Stimulated activated CD8-positive, alpha-beta memory T cell treated with anti-CD3 and anti-CD28 coated beads, Interleukin-12 subunit alpha, Interleukin-12 subunit beta, amount 100 ng/mL, for 24 hours (primary cell): ENCODE data around the gene STK17A.

Source experiments
- DNase-seq: peaks from one replicate; pipeline ENCODE4 v3.0.0-alpha.2; 2020; ENCODE audit errors: extremely low read depth

Gene STK17A

DNA sequence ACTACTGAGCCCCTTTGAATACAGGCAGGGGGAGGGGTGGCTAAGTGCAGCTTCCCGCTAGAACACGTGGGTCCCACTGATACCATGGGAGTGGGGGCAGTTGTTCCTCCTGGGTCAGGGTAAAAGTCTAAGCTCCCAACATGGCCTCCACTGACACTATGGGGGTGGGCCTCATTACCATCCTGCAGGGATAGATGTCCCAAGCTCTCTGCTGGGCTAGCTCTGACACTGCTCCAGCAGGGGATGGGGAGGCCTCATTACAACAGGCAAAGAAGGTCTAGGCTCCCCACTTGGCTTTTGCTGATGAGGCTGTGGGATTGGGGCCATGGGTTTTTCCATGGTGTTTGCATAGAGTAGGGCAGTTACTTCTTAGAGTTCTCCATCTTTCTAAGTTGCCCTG lies 51.5 kb downstream of the STK17A start:
- DNase-seq: no peak

DNA sequence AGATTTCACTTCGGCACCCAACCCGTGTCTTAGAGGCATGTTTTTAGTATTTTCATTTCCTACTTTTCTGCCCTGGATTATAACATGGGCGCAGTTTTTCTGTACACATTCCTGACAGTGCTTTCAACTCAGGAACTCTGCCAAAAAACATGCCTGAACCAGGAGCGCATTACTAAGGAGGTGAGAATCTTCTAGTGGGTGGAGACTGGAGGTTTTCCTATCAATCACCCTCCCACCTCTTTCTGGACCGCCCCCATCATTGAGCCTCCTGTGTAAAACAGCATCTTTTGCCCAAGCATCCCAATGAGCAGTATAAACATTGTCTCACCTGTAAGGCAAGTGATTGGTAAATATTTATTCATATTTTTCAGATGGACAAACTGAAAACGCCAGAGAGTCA lies 53.2 kb downstream of the STK17A start:
- no peak for DNase-seq

DNA sequence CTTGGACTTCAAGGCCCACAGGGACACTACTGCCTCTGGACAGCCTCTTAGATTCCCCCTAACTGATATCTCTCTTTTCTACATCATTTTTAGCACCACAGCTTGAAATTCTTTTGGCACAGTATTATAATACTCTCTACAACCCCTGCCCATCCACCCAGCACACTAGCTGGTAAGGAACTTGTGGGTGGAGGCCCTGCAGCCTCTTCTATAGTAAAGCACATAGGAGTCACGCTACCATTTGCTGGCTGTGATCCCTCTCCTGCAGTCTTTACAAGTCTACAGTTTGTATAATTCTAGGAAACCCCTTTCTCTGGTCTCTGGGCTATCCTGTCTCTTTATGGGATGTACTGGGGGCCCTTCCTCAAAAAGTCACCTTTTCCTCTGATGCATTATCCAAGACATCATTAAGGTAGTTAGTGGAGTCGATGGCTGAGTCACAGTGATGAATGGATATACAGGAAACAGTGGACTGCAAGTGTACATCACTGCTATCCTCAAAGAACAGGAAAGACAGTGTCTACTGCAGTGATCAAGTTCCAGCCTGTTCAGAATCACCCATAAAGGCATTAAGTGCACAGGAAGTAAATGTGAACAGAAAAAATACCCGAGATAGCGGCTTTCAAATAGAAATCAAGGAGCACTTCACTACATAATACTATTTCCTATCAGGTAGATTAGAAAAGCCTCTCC lies 54.4 kb downstream of the STK17A start:
- DNase-seq: no peak

DNA sequence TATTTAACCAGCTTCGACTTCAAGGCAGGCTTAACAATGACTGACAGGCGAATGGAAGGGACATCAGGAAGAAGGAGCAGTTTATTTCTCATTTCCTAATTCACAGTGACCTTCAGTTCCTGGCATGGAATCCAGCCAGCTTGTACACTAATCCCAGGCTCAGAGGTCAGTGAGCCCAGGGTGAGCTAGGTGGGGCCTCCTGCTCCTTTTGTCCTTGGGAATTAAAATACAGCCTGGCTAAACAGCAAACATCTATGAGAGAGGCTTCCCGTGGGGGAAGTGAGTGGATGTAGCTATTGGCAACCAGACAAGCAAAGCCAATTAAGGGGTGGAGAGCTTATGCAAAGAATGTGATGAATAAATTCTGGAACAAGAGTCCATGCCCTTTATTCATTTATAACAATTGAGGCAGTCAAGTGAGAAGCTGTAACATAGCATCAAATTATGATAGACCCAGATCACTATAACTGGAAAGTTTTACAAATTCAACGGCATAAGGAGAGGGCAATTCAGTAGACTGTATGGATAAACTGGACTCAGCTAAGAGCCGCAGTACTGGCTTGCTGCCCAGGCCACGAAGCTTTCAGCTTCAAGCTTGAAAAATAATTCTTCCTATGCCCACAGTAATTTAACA lies 57.1 kb downstream of the STK17A start:
- DNase-seq: no peak

DNA sequence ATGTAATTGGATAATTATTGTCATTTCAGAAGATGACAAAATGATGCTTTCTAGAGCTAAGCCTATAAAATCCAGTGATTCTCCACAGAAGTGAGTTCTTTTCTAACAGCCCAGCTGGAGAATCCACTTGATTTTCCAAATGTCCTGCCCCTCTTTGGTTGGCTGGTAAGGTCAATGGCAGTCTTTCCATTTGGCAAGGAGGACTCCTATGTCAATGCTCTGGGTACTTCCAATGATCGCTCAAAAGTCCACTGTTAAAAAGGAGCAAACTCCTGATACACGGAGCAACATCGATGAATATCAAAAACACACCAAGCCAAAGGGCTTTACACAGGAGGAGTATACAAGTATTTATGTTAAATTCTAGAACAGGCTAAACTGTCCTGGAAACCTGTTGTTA lies 57.8 kb downstream of the STK17A start:
- DNase-seq: no peak

DNA sequence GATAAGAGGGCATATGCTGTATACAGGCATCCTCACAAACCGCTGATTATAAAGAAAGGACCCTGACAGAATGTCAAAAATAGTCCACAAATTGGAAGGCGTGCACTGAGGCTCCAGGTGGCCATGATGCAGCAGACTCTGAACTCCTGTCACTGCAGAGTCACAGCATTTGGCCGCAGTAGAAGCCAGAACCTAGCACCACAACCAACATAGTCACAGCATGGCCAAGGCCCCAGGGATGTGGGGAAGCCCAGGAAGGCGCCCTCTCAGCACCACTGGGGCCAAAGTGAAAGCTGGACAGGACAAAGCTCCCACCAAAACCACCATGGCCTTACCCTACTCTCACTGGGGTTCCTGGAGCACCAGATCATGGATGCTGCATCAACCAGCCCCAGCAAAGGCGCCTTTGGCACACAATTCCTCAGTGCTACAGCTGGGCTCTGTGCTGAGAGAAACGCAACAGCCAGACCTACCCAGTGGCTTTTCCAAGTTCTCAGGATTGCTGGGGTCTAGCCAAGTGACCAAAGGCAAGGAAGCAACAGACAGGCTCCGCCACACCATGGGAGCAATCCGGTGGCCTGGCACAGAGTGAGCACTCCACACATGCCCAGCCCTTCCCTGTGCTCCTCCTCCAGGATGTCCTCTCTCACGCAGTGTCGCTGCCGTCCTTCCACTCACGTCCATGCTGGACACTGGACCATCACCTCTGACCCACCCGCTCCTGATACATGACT lies 60.2 kb downstream of the STK17A start:
- DNase-seq: no peak

DNA sequence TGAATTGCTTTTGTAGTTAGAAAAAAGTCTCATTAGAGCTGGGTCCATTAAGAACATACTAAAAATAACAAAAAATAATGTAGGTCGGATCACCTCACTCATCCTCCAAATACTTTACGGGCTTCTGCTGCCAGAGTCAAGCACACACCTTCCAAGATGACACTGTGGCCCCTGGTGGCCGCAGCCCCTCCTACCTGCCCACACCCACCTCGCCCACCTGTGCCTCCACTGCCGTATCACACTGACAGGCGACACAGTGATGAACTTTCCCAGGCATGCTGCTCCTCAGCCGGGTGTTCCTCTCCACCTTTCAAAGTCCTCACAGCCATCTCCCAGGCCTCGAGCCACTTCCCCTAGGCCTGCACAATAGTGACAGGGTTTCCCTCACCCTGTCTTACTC lies 60.9 kb downstream of the STK17A start:
- DNase-seq: no peak

DNA sequence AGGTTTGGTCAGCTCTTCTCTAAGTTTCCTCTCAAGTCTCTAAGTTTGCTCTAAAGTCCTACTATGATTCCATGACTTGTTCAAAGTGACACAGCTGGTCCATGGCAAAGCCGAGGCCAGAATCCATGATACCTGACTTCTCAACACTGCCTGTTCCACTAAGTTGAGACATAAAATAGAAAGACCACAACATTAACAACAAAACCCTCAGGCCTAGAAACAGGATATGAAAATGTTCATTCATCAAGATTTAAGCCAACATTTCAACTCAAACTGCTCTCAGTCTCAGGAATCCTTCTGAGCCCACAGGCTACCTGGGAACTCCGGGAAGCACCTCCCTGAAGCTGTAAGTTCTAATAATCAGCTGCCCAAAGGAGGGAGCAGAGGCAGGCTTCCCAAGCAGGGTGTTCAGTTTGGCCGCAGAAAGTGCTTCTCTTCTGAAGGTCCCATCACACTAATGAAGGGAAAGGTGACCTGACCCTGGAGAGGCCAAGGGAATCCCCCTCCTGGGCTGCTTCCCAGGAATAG lies 62.9 kb downstream of the STK17A start:
- no peak for DNase-seq

DNA sequence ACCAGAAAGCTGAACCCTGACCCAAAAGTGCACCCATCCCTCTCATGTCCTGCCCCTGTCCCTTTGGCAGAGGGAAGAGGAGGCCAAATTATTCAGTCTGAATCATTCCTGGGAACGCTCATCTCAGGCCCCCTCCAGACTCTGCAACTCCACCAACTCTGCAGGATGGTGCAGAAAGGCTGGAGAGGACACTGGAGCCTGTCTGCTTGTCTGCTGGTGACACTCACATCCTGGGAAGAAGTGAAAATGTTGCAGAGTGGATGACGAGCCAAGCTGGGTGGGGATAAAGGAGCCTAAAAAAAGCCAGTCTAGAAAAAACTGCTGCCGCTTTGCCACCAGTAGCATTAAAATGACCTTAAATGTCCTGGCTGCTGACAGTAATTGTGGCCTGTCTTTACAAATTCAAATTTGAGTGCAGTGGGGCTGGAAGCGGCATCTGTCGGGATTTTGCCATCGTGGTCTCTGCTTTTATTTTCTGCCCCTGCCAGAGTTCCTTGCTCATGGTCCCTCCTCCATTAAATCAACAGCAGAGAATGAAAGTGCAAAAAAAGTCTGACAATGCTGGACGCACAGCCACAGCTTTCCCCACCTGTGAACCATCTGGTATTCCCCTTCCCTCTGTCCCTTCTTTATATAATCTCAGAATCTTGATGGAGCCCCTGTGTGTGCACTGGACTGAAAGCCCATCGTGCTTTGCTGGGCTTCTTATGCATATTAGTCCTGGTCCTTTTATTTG lies 63.9 kb downstream of the STK17A start:
- DNase-seq: no peak

DNA sequence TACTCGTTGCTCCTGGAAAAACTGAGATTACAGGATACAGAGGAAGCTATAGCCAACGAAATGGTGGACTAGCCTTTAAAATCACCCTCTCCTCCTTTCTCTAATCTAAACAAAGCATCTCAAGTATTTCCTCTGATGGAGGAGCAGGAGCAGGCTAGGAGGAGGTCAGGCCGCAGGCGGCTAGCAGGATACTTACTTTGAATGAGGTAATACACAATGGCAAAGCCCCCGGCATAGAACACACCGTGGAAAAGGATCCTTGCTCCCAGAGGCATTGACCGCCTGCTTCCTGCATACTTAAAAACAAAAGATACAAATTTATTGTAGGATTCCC lies 64.4 kb downstream of the STK17A start:
- no peak for DNase-seq

DNA sequence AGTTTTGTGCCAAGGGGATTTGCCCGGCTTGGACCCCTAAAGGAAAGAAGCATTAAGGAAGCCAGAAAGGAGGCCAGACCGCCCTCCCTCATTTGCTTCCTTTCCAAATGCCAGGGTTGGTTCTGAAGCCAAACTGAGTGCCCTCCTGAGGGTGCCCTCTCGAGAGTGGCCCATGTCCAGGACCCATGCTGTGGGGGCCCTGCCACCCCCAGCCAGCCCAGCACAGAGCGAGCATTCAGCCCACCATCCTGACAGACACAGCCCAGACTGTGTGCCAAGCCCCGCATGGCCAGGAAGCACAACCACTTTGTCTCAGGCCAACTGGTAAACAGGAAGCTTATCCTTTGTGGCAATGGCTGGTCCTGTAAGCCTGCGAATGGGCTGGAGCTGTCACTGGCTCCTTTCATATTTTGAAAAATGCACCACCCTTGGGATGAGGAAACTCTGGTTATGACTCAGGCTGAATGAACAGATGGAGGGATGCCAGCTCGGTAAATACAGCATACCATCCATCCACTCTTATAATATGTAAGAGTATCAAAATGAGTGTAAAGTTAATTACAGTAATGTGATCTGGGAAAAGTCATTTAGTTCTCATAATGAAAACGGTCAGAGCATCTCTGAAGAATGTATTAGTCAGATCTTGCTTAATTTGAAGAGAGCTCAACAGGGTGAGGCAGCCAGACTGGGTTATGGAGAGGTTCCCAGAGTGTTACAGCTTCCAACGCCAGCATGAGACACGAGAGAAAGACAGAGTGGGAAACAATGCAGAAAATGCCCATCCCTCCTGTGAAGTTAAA lies 65.0 kb downstream of the STK17A start:
- no peak for DNase-seq

DNA sequence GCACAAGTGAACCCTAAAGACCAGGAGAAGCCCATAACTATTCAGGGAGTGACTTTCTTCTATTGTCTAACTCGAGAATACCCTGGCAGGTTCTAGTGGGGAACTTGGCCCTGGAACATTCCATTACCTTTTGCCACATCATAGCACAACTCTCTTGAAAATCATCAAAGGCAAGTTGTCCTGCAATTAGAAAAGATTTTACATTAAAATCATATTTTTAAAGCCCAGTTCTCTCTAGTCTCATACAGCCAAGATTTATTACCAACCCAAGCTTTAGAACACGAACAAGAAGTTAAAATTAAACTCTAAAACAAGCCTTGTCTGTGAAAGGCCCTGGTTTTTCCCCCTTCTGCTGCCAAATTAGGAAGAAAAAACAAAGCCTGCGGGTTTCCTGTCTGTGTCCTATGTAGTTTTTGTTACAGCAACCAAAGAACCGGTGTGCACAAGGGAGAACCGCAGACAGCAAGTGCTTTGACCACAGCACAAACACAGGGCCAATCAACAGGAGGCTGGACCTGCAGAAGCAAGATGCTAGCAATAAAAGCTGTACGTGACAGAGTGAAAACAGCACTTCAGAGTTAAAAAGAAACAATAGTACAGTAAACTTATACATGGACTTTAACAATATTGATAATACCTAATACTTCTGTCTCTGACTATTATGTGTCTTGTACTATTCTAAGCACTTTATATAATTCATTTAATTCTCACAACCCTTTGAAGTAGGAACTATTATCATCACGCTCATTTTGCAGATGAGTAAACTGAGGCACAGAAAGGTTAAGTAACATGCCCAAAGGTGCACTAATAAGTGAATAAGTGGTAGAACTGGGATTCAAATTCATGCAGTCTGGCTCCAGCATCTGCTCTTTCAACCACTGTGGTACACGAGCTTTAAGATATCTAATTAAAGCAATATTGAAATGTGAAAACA lies 65.8 kb downstream of the STK17A start:
- DNase-seq: no peak

DNA sequence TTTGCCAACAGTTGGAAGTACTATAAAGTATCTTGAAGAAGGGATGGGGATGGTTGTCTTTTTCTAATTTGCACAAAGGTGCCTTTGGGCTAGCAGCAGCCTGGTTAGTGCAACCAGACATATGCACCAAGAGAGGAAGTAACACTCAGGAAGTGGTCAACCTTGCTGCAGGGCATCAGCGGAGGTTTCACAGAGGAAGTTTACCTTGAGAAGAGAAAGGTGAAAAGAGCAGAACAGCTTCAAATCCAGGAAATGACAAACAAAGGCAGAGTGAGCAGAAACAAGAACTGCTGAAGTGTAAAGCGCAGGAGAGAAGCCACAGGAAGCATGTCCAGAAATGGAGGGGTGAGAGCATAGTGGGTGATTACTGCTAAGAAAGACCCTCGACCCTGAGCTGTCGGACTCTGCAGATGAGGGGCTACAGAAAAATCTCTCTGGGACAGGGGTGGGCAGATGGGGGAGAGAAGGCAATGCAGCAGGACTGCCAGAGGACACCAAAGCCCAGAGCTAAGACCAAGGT lies 66.9 kb downstream of the STK17A start:
- DNase-seq: no peak

DNA sequence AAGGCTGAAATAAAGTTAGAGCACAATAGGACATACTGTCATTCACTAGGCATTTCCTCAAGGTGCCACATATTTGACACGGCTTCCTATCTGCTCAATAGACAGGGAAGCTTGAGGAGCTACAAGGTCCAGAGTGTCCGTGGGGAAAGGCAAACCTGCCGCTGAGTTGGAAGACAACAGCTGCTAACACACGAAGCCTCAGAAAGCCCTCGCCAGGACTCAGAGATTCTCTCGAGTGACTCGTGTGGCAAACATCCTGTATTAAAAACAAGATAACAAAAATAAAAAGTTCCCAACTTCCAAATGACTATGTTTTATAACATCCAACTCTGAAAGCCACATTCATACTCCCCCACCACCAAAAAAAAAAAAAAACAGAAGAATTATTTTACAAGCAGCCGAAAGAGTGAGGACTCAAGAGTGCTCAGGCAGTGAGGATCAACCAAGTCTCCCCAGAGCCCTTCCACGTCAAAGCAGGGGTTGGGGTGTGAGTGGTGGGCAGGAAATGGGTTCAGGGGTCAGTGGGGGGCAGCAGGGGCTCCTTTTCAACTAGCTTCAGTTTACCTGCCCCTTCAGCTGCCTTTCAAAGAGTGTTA lies 67.6 kb downstream of the STK17A start:
- DNase-seq: no peak

DNA sequence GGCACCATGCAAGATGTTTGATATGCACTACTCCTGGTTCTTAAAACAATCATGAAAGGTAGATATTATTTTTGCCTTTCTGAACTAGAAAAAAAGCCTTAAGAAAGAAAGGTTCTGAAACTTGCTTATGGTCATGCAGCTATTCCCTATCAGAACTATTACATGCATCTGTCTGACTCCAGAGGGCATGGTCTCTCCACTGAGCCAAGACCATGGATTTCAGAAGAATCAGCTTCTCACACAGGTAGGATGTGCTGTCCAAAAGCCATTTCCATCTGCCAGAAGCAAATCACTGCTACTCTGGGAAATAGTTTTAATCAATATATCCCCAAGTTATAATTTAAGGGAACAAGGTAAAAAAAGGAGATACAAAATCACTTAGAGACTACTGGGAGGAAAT lies 69.5 kb downstream of the STK17A start:
- DNase-seq: no peak

DNA sequence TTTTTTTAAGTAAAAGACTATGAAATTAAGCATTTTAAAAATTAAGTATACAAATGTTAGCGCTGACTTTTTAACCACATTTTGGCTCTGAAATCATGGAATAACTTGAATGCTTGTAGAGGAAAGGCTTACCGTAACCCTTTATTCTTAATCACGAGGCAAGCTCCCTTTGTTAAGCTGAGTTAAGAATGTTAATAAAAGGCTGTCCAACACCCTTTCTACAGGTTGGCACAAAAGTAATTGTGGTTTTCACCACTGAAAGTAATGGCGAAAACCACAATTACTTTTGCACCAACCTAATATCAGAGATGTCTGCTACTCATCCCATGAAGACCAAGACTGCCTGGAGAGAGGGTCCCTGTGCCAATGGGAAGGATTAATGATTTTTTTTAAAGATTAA lies 70.6 kb downstream of the STK17A start:
- no peak for DNase-seq

DNA sequence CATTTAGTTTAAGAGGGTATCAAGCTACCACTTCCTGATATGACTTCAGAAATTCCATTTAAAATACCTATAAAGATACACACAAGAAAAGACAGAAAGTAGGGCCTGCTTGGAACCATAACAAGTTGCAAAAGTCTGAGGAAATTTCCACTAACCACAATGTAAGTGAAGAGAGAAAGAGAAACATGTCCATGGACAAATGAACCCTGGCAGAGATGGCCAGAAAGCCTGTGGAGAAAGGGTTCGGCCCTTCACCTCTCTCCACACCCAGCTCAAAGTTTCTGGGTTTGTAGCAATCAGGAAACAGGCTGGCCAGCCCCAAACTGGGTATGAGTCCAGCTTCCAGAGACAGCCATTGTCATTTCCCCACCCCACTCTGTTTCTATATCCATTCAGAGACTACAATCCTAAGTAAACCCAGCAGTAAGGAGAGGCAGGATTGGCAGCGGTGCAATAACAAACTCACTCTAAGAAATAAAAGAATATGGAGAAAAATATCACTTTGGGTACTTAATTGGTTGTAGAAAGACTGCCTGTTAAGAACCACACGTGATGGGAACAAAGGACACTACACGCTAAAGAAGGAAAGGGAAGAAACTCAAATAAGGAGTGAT lies 71.1 kb downstream of the STK17A start:
- no peak for DNase-seq

DNA sequence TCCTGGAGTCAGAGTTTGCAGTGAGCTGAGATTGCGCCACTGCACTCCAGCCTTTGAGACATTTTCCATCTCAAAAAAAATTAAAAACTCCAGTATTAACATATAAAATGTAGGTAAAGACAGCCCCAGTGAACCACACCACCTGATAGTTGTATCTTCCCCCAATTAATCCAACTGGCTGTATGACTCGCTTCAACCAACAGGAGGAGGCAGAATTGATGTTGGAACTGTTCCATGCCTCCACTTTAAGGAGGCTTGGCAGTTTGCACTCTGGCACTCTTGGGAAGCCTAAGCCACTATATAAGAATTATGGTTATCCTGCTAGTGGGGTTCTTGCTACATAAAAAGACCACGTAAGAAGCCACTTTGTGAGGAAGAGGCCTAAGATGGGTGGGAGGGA lies 72.7 kb downstream of the STK17A start:
- no peak for DNase-seq

DNA sequence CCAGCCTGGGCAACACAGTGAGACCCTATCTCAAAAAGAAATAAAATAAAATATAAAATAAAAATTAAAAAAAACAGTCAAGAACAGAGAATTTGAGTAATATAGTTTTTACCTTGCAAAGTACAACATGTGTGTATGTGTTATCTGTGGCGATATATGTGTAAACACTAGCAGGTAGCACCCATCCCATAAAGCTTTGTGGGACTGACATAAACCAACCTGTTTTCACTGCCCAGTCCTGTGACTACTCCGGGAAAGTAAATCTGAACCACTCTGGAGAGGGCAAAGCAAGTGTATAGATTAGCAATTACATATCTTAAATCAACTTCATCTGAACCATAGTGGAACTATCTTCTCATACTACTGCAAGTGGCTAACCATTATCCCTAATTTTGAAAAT lies 74.1 kb downstream of the STK17A start:
- DNase-seq: no peak
